Mucosa of descending colon (tissue), 3 donors: Measurements from ENCODE around the gene FBXL20. TPM values are rescaled to one million over a fixed set of nuclear protein-coding genes. Genes with fewer than 3 reads are reported as not detected.
A peak's percentile ranks its signal among the peaks of the same experiment; 100 is the strongest.

ENCODE experiments used
- ATAC-seq: fragments of 200-7000 bp; cut with Tn5 transposase; one replicate; pipeline ENCODE4 v1.9.1; 2020; ENCODE audit warnings: mild to moderate bottlenecking, moderate library complexity
- DNase-seq, 3 donors: peaks; one replicate each; pipeline ENCODE4 v3.0.0-alpha.2; 2020
- H3K36me3 ChIP-seq: fragments of 200-600 bp; one replicate; pipeline ENCODE4 v1.8.0; 2021; ENCODE audit warnings: low read depth, mild to moderate bottlenecking
- H3K4me1 ChIP-seq: fragments of 200-600 bp; one replicate; pipeline ENCODE4 v1.8.0; 2021; ENCODE audit warnings: low read depth, mild to moderate bottlenecking
- H3K4me3 ChIP-seq: fragments of 200-600 bp; one replicate; pipeline ENCODE4 v1.8.0; 2021; ENCODE audit warnings: mild to moderate bottlenecking
- H3K9me3 ChIP-seq: fragments of 200-600 bp; one replicate; pipeline ENCODE4 v1.8.0; 2021; ENCODE audit warnings: mild to moderate bottlenecking
- CTCF ChIP-seq: fragments of 200-600 bp; IDR thresholded peaks from one replicate; pipeline ENCODE4 v1.8.0; 2022; ENCODE audit warnings: antibody characterized with exemption, mild to moderate bottlenecking
- intact Hi-C, 2 donors: fragments of 100-400 bp; cut with DNase I in 1 of 2; cut with micrococcal nuclease in 1 of 2; formaldehyde crosslinking; loops; one replicate each; pipeline versions ENCODE4 v1.11.0 to v1.11.1; 2022; cut with DNase I, micrococcal nuclease
- total RNA-seq, 3 donors: library from RNA; stranded (reverse); fragmentation: NEBNext Ultra II Directional in 2 of 3; extraction: Animal tissue kit (Norgen Biotek cat#: 25700) in 2 of 3; gene quantifications; one replicate each; pipeline versions ENCODE4 v1.2.1 to v1.2.4, GENCODE V29; 2021 to 2023
- donor health status: DM: no; HTN: no; CAD: no; lungs with moderate emphysema.
- donor health status: DM: no; HTN: no; CAD: no.
- donor health status: DM: no; HTN: yes; CAD: no.

FBXL20 gene
- total RNA-seq, 3 donors from 2014 or later = 16.6 to 29.2 (median 28.9) TPM

- H3K4me3 ChIP-seq = no peak overlapping the region
- intact Hi-C loops = no loop called here
- no peaks in the 10 kb centered on the region for H3K9me3 ChIP-seq
- H3K36me3 ChIP-seq = no peaks in the 10 kb centered on the region
- TF ChIP-seq CTCF = no peak
- DNase-seq (no peak), ATAC-seq (no peak)
- peaks cover 8% of the 10 kb centered on the region for H3K4me1 ChIP-seq
Measured at GRCh38 chr17:39359994-39360393, 41.4 kb downstream of the FBXL20 start.

- peak; percentile 94 for ATAC-seq
- Histone ChIP-seq H3K4me1 (peaks cover 8% of the 10 kb centered on the region), H3K36me3 (no peaks in the 10 kb centered on the region), H3K9me3 (no peaks in the 10 kb centered on the region), H3K4me3 (no peak overlapping the region)
- TF ChIP-seq CTCF = no peak
- DNase-seq = peak in 2 of 3 donors; percentile 44 to 45
- intact Hi-C loops = no loop called here
Measured at GRCh38 chr17:39357986-39358385, 43.4 kb downstream of the FBXL20 start.

- peaks cover 8% of the 10 kb centered on the region for H3K4me1 ChIP-seq
- no peaks in the 10 kb centered on the region for H3K36me3 ChIP-seq
- intact Hi-C loops = no loop called here
- DNase-seq = no peak
- peak; percentile 38 for ATAC-seq
- H3K9me3 ChIP-seq = no peaks in the 10 kb centered on the region
- TF ChIP-seq CTCF = no peak
- no peak overlapping the region for H3K4me3 ChIP-seq
Measured at GRCh38 chr17:39357488-39357887, 43.9 kb downstream of the FBXL20 start.

- no peak for TF ChIP-seq CTCF
- DNase-seq (no peak), ATAC-seq (no peak)
- intact Hi-C loops = no loop called here
- Histone ChIP-seq H3K4me1 (peaks cover 7% of the 10 kb centered on the region), H3K9me3 (no peaks in the 10 kb centered on the region), H3K36me3 (no peaks in the 10 kb centered on the region), H3K4me3 (no peak overlapping the region)
Measured at GRCh38 chr17:39352986-39353385, 48.4 kb downstream of the FBXL20 start.

- Histone ChIP-seq H3K36me3 (no peaks in the 10 kb centered on the region), H3K4me1 (peaks cover 7% of the 10 kb centered on the region), H3K9me3 (no peaks in the 10 kb centered on the region), H3K4me3 (no peak overlapping the region)
- TF ChIP-seq CTCF = no peak
- DNase-seq (no peak), ATAC-seq (no peak)
- intact Hi-C loops = no loop called here
Measured at GRCh38 chr17:39352511-39352910, 48.9 kb downstream of the FBXL20 start.

- no peaks in the 10 kb centered on the region for H3K36me3 ChIP-seq
- no peak for TF ChIP-seq CTCF
- no peaks in the 10 kb centered on the region for H3K9me3 ChIP-seq
- H3K4me3 ChIP-seq = no peak overlapping the region
- ATAC-seq (peak; percentile 73), DNase-seq (no peak)
- intact Hi-C loops = no loop called here
- peaks cover 7% of the 10 kb centered on the region for H3K4me1 ChIP-seq
Measured at GRCh38 chr17:39351508-39351907, 49.9 kb downstream of the FBXL20 start.
